Thyroid gland (tissue), 4 donors: ENCODE measurements around the gene UROC1. TPM values are rescaled to one million over a fixed set of nuclear protein-coding genes. Genes with fewer than 3 reads are reported as not detected.

Experiments
- DNase-seq, 2 donors: peaks; one replicate each; pipeline ENCODE4 v3.0.0-alpha.2; 2019
- H3K27ac ChIP-seq, 3 donors: fragments of 200-600 bp; sonication (generic); 1 replicate in 2 of 3; 2 replicates in 1 of 3; pipeline ENCODE4 v1.5.1; 2016 to 2019; ENCODE audit warnings: mild to moderate bottlenecking in 1 of 3, moderate library complexity in 1 of 3
- H3K27me3 ChIP-seq: fragments of 200-600 bp; sonication (generic); one replicate; pipeline ENCODE4 v1.5.1; 2019
- H3K36me3 ChIP-seq, 2 donors: fragments of 200-600 bp; sonication (generic); one replicate each; pipeline ENCODE4 v1.5.1; 2016 to 2019
- H3K4me1 ChIP-seq, 2 donors: fragments of 200-600 bp; sonication (generic); one replicate each; pipeline ENCODE4 v1.5.1; 2017 to 2019
- H3K4me3 ChIP-seq, 3 donors: fragments of 200-600 bp; sonication (generic); replicated peaks in 1 of 3; 1 replicate in 2 of 3; 2 replicates in 1 of 3; pipeline ENCODE4 v1.5.1; 2016; ENCODE audit warnings: mild to moderate bottlenecking in 1 of 3
- H3K9me3 ChIP-seq: fragments of 200-600 bp; sonication (generic); one replicate; pipeline ENCODE4 v1.5.1; 2017
- CTCF ChIP-seq, 6 experiments: fragments of 200-600 bp in 3 of 6; fragments of 450-650 bp in 3 of 6; sonication (generic) in 3 of 6; IDR thresholded peaks; one replicate each; pipeline ENCODE4 v1.5.1; 2016 to 2019; ENCODE audit warnings: antibody characterized with exemption in 6 of 6, mild to moderate bottlenecking in 2 of 6, inconsistent platforms in 1 of 6, moderate library complexity in 1 of 6
- POLR2A ChIP-seq, 2 donors: fragments of 450-650 bp; IDR thresholded peaks; one replicate each; pipeline ENCODE4 v1.6.1; 2017; ENCODE audit warnings: antibody characterized with exemption in 2 of 2, mild to moderate bottlenecking in 2 of 2, moderate library complexity in 1 of 2
- WGBS, 2 donors: methylation state at CpG; one replicate each; pipeline ENCODE4 v1.1.5; 2017; 5-methylcytosine and 5-hydroxymethylcytosine counted together
- intact Hi-C: fragments of 100-400 bp; cut with DNase I; formaldehyde crosslinking; loops from one replicate; pipeline ENCODE4 v1.15.1; 2023
- total RNA-seq, 4 donors: library from RNA; depleted of rRNA; stranded (reverse); fragments of >200 nt; gene quantifications; one replicate each; pipeline ENCODE4 v1.2.3, GENCODE V29; 2016

The UROC1 gene
- total RNA-seq, 4 donors from 2014 or later = not detected

GRCh38 chr3:126527006-126527405 is 9.4 kb upstream of the UROC1 start:
- intact Hi-C loops = loop anchor here (5.0 kb wide), 1 partner anchor 930 kb away; no protein-coding TSS in a partner anchor
- 88 to 90% methylated on average over 4 to 5 of the region's 7 CpGs for WGBS, 2 donors

DNA sequence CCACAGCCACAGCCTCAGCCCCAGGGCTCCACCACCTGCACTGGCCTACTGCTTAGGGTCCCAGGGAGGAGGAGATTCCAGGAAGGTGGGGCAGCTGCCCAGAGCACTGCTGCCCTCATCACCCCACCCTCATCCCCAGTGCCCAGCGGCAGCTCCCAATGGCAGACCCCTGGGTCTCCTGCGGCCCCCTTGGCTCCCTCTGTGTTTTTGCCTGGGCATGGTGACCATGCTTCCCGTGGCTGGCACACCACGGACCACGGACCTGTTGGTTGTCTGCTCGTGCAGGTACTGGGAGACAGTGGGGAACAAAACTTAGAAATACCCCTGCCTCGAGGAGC is 9.1 kb upstream of the UROC1 start:
- peaks cover 0 to 8% of the 10 kb centered on the region in 2 donors for H3K4me1 ChIP-seq
- TF ChIP-seq POLR2A (IDR thresholded peaks at IDR 0.05) (no peak), CTCF (IDR thresholded peaks at IDR 0.05) (no peak)
- no peak for DNase-seq
- no peaks in the 10 kb centered on the region for H3K36me3 ChIP-seq
- no peak overlapping the region for H3K4me3 ChIP-seq
- no peak overlapping the region for H3K27ac ChIP-seq
- intact Hi-C loops = loop anchor here (5.0 kb wide), 1 partner anchor 931 kb away; no protein-coding TSS in a partner anchor
- no peaks in the 10 kb centered on the region for H3K9me3 ChIP-seq
- 83 to 90% methylated on average over 4 to 7 of the region's 7 CpGs for WGBS, 2 donors
- H3K27me3 ChIP-seq = no peaks in the 10 kb centered on the region

More at GRCh38 chr3:126527006-126527405, 9.4 kb upstream of the UROC1 start:
- H3K9me3 ChIP-seq = no peaks in the 10 kb centered on the region
- TF ChIP-seq POLR2A (IDR thresholded peaks at IDR 0.05) = no peak
- no peak for TF ChIP-seq CTCF (IDR thresholded peaks at IDR 0.05)
- H3K36me3 ChIP-seq = no peaks in the 10 kb centered on the region
- no peak overlapping the region for H3K4me3 ChIP-seq
- no peaks in the 10 kb centered on the region for H3K27me3 ChIP-seq
- H3K27ac ChIP-seq = no peak overlapping the region
- peaks cover 0 to 8% of the 10 kb centered on the region in 2 donors for H3K4me1 ChIP-seq
- no peak for DNase-seq

DNA sequence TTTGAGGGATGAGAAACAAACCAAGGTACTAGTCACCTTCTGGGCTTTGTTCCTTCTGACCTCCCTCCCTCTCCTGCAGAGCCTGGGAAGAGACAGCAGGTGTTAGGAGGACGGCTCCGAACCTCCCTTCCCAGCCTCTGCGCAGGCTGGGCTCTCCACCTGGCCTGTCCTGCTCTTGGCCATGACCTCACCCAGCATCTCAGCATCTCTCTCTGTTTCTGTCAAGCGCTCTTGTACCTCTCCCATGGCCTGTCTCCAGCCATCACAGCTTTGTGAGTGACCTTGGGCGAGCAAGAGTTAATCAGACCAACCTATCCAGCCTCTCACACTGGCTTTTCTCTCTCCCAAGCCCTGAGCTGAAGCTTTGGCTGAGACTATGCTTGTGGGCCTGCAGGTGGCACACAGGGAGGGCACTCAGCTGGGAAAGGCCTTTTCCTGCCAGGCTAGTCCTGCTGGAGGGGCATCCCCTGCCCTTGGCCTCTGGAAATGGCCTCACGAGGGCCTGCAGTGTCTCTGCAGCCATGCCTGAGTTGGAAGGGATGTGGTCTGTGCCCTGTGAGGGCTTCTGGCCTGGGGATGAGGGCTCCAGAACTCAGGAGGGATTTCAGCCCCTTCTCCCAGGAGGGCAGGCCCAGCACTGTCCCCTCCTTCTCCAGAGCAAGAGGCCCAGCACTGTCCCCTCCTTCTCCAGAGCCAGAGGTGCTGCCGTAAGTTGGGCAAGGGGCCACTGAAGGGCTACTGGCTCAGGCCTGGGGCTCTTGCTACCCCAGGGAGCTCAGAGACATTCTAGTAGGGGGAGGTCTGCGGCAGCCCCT is 8.5 kb upstream of the UROC1 start:
- WGBS, 2 donors = 92 to 96% methylated on average over 6 to 7 of the region's 8 CpGs
- no peaks in the 10 kb centered on the region for H3K27me3 ChIP-seq
- no peaks in the 10 kb centered on the region for H3K9me3 ChIP-seq
- peaks cover 0 to 8% of the 10 kb centered on the region in 2 donors for H3K4me1 ChIP-seq
- no peaks in the 10 kb centered on the region for H3K36me3 ChIP-seq
- no peak for DNase-seq
- no peak overlapping the region for H3K27ac ChIP-seq
- intact Hi-C loops = loop anchor here (5.0 kb wide), 1 partner anchor 931 kb away; no protein-coding TSS in a partner anchor
- no peak for TF ChIP-seq POLR2A (IDR thresholded peaks at IDR 0.05)
- TF ChIP-seq CTCF (IDR thresholded peaks at IDR 0.05) = no peak
- no peak overlapping the region for H3K4me3 ChIP-seq

DNA sequence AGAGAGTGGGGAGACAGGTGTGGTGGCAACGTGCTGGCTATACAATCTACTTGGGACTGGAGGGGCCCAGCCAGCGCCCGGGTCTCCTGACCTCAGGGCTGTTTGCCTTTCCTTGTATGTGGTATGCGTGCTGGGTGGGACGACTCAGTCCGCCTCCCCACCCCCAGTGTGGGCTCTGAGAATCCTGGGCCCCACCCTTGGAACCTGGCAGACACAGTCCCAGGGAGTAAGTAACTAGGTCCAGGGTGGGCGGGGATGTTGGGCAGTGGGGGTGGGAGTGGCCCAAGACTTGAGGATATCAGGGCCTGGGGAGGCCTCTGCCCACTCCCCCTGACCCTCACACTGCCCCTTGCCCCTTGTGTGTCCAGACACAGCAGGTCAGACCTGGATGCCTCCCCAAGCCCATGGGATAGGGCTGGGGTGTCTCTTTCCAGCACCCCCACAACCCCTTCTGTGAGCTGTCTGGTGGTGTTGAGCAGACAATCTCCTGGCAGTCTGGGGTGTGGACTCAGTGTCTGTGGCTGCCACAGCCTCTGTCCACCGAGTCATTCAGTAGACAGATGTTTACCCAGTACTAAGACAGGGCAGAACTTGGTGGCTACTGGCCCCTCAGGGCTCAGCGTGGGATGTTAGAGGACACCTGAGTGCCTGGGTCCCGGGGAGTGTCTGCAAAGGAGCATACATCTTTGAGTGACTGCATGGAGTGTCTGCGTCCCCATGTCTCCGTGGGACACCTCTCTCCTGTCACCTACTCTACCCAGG is 7.7 kb upstream of the UROC1 start:
- Histone ChIP-seq H3K4me1 (peaks cover 0 to 8% of the 10 kb centered on the region in 2 donors), H3K27me3 (no peaks in the 10 kb centered on the region), H3K27ac (no peak overlapping the region), H3K9me3 (no peaks in the 10 kb centered on the region), H3K36me3 (no peaks in the 10 kb centered on the region), H3K4me3 (no peak overlapping the region)
- TF ChIP-seq POLR2A (IDR thresholded peaks at IDR 0.05) (no peak), CTCF (IDR thresholded peaks at IDR 0.05) (no peak)
- DNase-seq = no peak
- intact Hi-C loops = loop anchor here (5.0 kb wide), 1 partner anchor 932 kb away; no protein-coding TSS in a partner anchor
- 86% methylated on average over 9 to 10 of the region's 12 CpGs for WGBS, 2 donors
